Measurements from ENCODE around the gene RAD51B. TPM values are rescaled to one million over a fixed set of nuclear protein-coding genes. Genes with fewer than 3 reads are reported as not detected.
"Not testable (repeated sequence)": the region's sequence is repeated elsewhere in the genome, so short reads cannot be mapped to it uniquely, and the experiment has no call there.

The RAD51B gene
- total RNA-seq, 2 donors from 2014 or later, result 31.1 to 67.3 TPM

DNA sequence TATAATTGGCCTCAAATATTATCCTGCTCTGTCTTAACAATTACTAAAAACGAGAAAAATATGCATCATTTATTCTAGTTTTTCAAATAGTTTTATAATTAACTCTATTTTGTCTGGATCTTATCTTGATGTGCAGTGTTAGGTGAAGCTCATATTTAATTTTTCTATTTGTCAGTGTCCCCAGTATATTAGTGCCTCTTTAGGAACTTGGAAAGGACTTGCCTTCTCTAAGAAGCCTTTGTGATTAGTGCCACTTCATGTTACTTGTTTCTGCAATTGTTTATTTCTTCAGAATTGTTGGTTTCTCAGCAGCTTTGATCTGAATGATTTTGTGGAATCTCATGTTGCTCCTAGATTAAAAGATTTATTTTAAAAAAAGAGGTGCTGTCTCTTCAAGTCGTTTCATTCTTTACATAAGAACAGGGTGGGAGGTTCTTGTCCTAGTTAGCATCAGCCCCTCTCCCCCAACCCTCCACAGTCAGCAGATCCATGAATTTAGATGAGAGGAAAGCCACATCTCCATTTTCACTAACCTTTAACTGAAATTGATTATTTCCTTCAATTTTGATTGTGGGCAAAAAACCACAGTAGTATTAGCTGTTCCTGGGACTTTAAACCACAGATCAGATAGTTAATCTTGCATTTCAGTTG is 434.4 kb downstream of the RAD51B start:
- no peak for ATAC-seq
- no peaks in the 10 kb centered on the region for H3K9me3 Mint-ChIP-seq
- H3K27ac Mint-ChIP-seq, result no peak overlapping the region

DNA sequence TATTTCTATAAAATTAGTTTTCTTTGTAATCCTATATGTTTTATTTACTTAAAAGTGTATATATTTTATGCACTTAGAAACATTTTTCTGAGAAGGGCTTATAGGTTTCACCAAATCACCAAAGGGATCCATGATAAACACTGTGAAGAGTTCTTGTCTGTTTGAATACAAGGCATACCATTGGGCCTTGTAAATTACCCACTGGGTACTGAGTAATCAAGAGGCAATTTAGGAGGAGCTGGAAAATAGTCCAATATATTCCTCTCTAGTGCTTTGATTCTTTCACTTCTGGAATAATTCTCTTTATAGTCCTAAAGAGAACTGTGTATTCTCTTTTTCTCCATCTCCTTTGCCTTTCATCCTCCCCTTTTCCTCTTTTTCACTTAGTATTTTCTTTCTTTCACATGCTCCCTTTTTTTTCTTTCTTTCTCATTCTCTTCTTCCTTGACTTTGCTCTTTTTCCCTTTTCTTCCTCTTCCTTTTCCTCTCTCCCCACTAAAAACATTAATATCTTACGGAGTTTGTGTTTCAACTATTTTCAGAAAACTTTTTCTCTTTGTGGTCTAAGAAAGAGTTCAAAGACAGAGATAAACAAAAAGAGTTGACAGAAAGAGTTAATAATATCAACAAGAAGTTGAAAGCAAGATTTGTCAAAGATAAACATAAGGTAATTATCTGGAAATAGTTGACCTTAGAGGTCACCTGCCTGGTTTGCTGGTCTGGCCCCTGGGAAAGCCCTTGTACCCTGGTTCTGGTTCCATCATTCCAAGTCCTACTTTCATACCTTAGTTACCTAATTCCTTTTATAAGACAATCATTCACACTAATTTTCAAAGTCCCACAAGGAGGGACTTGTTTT is 435.3 kb downstream of the RAD51B start:
- peak overlapping the region in 1 of 2 donors; percentile 39 for H3K27ac Mint-ChIP-seq
- H3K36me3 Mint-ChIP-seq, result no peaks in the 10 kb centered on the region
- no peaks in the 10 kb centered on the region for H3K9me3 Mint-ChIP-seq
- peaks cover 17% of the 10 kb centered on the region in 2 donors for H3K4me1 Mint-ChIP-seq (ENCODE audit: low read depth in 2 of 2)
- no peaks in the 10 kb centered on the region for H3K27me3 Mint-ChIP-seq
- DNase-seq (ENCODE audit: low spot score), result no peak
- no peak for ATAC-seq
- H3K4me3 Mint-ChIP-seq, result no peak overlapping the region

More for the DNA sequence above, 434.4 kb downstream of the RAD51B start:
- Mint-ChIP-seq H3K36me3 (no peaks in the 10 kb centered on the region), H3K27me3 (no peaks in the 10 kb centered on the region), H3K4me1 (ENCODE audit: low read depth in 2 of 2) (peaks cover 19 to 23% of the 10 kb centered on the region in 2 donors), H3K4me3 (no peak overlapping the region)
- DNase-seq (ENCODE audit: low spot score), result no peak

DNA sequence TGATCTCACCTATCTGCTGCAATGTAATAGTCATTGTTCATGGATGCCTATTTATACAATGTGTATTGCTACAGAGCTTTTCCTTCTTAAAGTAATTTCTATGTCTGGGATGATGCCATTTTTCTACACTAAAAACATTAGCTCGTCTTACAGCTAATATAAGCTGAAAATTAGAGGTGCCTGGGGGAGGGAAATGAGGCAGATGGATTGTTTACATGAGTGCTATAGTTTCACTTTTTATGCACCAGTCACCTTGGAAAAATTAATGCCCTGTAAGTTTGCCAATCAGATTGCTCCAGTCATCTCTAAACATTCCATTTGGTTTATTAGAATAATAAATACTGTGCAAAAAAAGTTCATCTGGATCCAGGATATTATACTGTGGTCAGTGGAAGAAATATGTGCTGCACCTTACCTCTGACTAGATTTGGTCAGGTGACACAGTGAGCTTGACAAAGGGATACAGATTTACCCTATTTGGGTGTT is 436.2 kb downstream of the RAD51B start:
- ATAC-seq, result no peak
- Mint-ChIP-seq H3K9me3 (no peaks in the 10 kb centered on the region), H3K4me1 (ENCODE audit: low read depth in 2 of 2) (peaks cover 12 to 19% of the 10 kb centered on the region in 2 donors), H3K36me3 (no peaks in the 10 kb centered on the region), H3K27me3 (no peaks in the 10 kb centered on the region), H3K4me3 (no peak overlapping the region), H3K27ac (no peak overlapping the region)
- no peak for DNase-seq (ENCODE audit: low spot score)

DNA sequence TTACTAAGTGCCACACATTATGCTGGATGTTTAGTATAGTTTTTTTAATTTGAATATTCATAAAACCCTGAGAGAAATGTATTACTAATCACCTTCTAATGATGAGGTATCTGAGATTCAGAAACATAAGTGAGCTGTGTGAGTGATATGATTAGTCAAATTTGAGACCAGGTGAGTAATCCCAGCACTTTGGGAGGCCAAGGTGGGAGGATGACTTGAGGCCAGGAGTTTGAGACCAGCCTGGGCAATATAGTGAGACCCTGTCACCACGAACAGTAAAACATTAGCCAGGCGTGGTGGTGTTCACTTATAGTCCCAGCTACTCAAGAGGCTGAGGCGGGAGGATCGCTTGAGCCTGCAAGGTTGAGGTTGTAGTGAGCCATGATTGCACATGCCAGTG is 438.4 kb downstream of the RAD51B start:
- Mint-ChIP-seq H3K36me3 (no peaks in the 10 kb centered on the region), H3K27ac (no peak overlapping the region), H3K4me3 (no peak overlapping the region), H3K27me3 (no peaks in the 10 kb centered on the region), H3K4me1 (ENCODE audit: low read depth in 2 of 2) (peaks cover 5 to 26% of the 10 kb centered on the region in 2 donors), H3K9me3 (no peaks in the 10 kb centered on the region)
- ATAC-seq (no peak), DNase-seq (ENCODE audit: low spot score) (no peak)

DNA sequence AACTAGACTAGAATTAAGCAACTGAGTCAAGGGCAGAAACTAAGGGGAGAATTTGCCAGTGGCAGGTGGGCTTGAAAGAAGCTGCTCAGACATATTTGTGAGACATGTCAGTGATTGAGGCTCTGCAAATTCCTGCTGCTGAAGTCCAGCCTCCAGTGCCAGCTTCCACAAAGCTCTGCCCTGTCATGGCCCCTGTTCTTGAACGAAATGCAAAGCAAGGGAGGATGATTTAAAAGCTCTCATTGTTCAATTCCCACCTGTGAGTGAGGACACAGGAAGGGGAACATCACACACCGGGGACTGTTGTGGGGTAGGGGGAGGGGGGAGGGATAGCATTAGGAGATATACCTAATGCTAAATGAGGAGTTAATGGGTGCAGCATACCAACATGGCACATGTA is 439.4 kb downstream of the RAD51B start:
- Mint-ChIP-seq H3K4me1 (ENCODE audit: low read depth in 2 of 2) (peaks cover 5 to 29% of the 10 kb centered on the region in 2 donors), H3K27ac (peak overlapping the region in 1 of 2 donors; percentile 60)
- ATAC-seq; H3K9me3 Mint-ChIP-seq; DNase-seq (ENCODE audit: low spot score); H3K36me3 Mint-ChIP-seq; H3K4me3 Mint-ChIP-seq; H3K27me3 Mint-ChIP-seq: not testable (repeated sequence)

DNA sequence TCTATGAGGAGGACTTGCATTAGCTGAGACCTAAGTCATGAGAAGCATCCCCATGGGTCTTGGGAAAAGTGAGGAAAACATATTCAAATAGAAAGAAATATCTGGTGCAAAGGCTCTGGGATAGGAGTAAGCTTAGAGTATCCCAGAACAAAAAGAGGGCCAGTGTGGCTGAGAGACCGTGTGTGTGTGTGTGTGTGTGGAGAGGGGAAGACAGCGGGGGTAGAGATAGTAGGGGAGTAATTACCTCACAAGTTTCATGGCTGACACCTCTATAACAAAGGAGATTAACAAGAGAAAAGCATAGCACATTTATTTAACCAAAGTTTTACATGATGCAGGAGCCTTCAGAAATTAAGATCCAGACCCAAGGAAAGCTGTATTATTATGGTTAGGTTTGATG is 440.5 kb downstream of the RAD51B start:
- ATAC-seq (no peak), DNase-seq (ENCODE audit: low spot score) (no peak)
- H3K27ac Mint-ChIP-seq, result peak overlapping the region in 1 of 2 donors; percentile 17
- H3K4me1 Mint-ChIP-seq (ENCODE audit: low read depth in 2 of 2), result peaks cover 5 to 29% of the 10 kb centered on the region in 2 donors
- H3K36me3 Mint-ChIP-seq, result no peaks in the 10 kb centered on the region
- no peaks in the 10 kb centered on the region for H3K27me3 Mint-ChIP-seq
- H3K4me3 Mint-ChIP-seq, result no peak overlapping the region
- H3K9me3 Mint-ChIP-seq, result no peaks in the 10 kb centered on the region

DNA sequence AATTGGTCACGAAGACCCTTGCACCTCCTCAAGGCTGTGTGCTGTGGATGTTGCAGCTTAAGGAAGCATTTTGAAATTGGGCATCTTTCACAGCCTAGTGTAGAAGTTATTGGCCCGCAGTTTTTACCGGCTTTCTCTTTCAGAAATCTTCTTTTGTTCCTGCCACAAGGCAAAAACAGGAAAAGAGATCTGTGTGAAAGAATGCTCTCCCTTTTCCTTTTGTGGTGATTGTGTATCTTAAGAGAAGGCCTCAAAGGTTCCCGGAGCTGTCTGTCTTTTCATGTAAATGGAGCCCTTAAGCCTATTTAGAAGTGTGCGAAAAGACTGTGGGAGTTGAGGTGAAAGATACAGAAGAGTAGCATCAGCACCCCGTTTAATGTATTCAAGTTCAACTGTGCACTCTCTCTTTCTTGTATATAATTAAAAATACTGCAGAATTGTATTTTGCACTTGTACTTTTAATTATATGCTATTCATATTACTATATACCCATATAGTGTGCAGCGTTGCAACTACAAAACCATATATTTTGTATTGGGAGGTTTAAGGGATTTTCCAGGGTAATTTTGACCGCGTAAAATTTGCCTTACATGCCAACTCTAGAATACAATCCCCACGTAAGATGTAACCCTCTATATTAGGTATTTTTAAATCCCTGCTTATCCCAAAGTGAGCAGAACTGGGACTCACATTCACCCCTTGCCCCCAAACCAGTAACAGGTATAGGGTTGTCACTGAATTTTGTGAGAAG is 441.7 kb downstream of the RAD51B start:
- peaks cover 5 to 29% of the 10 kb centered on the region in 2 donors for H3K4me1 Mint-ChIP-seq (ENCODE audit: low read depth in 2 of 2)
- H3K4me3 Mint-ChIP-seq, result no peak overlapping the region
- no peaks in the 10 kb centered on the region for H3K9me3 Mint-ChIP-seq
- no peak for ATAC-seq
- no peaks in the 10 kb centered on the region for H3K27me3 Mint-ChIP-seq
- no peak for DNase-seq (ENCODE audit: low spot score)
- peak overlapping the region in 1 of 2 donors; percentile 58 for H3K27ac Mint-ChIP-seq
- no peaks in the 10 kb centered on the region for H3K36me3 Mint-ChIP-seq

DNA sequence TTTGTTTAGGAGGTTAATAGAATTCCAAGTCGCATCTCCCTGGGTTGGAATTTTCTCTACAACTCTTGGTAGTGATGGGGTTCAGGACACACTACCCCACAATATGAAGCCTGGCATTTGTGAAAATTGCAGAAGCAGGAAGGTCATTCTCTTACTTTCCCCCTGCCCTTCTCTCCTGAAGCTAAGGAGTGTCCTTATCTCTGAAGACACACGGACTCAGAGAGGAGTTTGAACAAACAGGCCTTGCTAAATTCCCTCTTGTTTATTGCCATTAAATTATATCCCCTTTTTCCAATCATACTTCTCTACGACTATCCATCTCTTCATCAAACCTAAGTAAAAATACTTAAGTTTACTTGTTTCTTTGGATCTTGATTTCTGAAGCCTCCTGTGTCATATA is 443.0 kb downstream of the RAD51B start:
- no peak overlapping the region for H3K4me3 Mint-ChIP-seq
- ATAC-seq (no peak), DNase-seq (ENCODE audit: low spot score) (no peak)
- H3K27ac Mint-ChIP-seq, result no peak overlapping the region
- no peaks in the 10 kb centered on the region for H3K27me3 Mint-ChIP-seq
- peaks cover 5 to 29% of the 10 kb centered on the region in 2 donors for H3K4me1 Mint-ChIP-seq (ENCODE audit: low read depth in 2 of 2)
- no peaks in the 10 kb centered on the region for H3K36me3 Mint-ChIP-seq
- H3K9me3 Mint-ChIP-seq, result no peaks in the 10 kb centered on the region

DNA sequence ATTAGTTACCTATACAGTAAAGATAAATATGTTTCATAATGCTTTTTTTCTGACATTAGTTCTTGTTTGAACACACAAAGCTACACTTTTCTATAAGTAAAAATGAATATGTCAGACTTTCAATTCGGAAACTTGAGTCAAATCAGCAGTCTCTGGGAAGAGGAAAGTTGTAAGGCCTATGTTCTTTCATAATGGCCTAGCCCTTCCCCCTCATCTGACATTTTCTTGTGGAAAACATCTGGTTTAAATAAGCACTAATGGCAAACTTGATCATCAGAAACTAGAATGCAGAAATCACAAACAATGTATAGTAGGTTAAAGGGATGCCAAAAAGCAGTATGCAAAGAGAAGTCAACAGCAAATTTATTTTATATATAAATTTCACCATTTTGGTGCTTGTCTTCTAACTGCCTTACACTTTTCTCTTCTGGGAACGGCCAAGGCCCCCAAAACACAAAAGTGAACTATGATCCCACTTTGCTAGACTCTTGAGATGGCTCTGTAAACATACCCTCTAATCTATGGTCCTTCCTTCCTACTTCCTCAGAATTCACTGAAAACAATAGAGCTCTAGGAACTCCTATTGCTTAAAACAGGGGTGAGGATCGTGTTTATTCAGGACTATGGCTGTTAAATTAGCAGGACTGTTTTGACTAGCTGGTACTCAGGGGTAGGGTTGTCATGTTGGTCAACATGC is 444.1 kb downstream of the RAD51B start:
- Mint-ChIP-seq H3K36me3 (no peaks in the 10 kb centered on the region), H3K4me1 (ENCODE audit: low read depth in 2 of 2) (peaks cover 10 to 31% of the 10 kb centered on the region in 2 donors), H3K27me3 (no peaks in the 10 kb centered on the region), H3K4me3 (no peak overlapping the region), H3K27ac (peak overlapping the region in 1 of 2 donors; percentile 26), H3K9me3 (no peaks in the 10 kb centered on the region)
- ATAC-seq, result no peak
- DNase-seq (ENCODE audit: low spot score), result no peak

DNA sequence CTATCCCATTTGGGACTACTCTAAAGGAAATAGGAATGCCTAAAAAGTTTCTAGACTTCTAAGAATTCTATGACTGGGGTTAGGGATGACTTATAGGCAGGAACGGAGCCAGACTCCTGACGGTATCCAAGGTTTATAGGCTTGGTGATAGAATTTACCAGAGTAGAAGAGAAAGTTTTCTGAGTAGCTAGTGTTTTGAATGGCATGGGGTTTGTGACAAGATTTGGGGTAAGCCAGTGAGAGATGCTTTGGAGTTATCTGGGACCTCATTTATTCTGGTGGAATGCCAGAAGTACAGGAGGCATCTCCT is 444.6 kb downstream of the RAD51B start:
- Mint-ChIP-seq H3K9me3 (peaks cover under 1% of the 10 kb centered on the region), H3K27ac (peak overlapping the region in 1 of 2 donors; percentile 26), H3K4me1 (ENCODE audit: low read depth in 2 of 2) (peaks cover 14 to 33% of the 10 kb centered on the region in 2 donors), H3K4me3 (no peak overlapping the region), H3K36me3 (no peaks in the 10 kb centered on the region), H3K27me3 (no peaks in the 10 kb centered on the region)
- DNase-seq (ENCODE audit: low spot score) (no peak), ATAC-seq (no peak)

DNA sequence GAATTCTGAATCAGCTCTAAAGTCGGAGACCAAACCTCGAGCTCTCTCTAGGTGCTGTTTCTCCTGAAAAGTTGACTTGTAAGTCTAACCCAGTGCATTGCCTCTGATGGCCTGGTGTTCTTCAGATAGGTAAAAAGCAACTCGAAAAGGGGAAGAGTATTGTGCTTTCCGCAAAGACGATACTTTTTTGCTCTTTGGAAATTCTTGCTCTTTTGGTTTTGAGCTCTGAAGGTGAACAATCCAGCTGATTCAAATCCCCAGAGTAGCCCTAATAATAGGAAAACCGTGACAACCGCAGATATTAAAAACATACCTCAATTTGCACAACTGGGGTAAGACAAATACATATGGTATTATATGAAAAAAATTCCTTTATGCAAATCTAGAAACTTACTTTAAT is 447.4 kb downstream of the RAD51B start:
- DNase-seq (ENCODE audit: low spot score) (no peak), ATAC-seq (no peak)
- Mint-ChIP-seq H3K27me3 (no peaks in the 10 kb centered on the region), H3K27ac (no peak overlapping the region), H3K4me3 (no peak overlapping the region), H3K36me3 (no peaks in the 10 kb centered on the region), H3K4me1 (ENCODE audit: low read depth in 2 of 2) (peaks cover 38 to 40% of the 10 kb centered on the region in 2 donors), H3K9me3 (peaks cover 3% of the 10 kb centered on the region)

DNA sequence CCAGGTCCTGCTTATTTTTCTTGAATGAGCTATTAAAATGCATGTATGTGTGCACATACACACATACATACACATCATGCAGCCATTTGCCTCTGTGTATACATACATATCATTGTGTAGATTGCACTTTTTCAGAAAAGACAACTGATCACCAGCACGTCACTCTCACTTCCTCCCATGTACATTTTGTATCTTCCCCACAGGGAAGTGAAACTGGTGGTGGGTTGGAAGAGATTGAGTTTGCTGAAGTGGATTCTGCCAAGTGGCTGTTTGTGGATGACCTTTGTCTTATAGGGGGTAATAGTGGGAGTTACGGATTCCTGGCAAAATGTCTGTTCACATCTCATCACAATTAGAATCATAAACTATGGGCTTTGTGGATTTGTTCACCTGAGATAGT is 448.6 kb downstream of the RAD51B start:
- Mint-ChIP-seq H3K27me3 (no peaks in the 10 kb centered on the region), H3K4me1 (ENCODE audit: low read depth in 2 of 2) (peaks cover 38 to 41% of the 10 kb centered on the region in 2 donors), H3K36me3 (no peaks in the 10 kb centered on the region), H3K9me3 (peaks cover 3% of the 10 kb centered on the region), H3K4me3 (peak overlapping the region; percentile 60), H3K27ac (peak overlapping the region; percentile 63 to 88)
- ATAC-seq, result no peak
- DNase-seq (ENCODE audit: low spot score), result no peak

DNA sequence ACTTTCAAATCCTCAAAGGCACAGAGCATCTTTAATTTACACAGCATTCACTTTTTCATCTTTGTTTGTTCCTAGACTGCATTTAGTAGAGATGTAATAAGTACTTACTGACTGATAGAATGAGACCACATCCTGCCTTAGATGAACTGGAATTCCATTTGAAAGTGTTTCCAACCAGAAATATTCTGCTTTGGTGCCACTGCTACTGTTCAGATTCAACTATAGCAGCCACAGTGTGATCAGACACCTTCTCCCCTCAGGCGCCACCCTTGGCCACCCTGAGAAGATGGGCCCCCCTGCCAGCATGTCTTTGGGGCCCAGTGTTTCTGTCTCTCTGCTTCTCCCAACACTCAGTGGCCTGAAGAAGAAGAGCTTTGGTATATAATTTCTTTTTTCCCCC is 449.1 kb downstream of the RAD51B start:
- no peaks in the 10 kb centered on the region for H3K36me3 Mint-ChIP-seq
- ATAC-seq (peak in 1 of 2 donors; percentile 56), DNase-seq (ENCODE audit: low spot score) (no peak)
- H3K9me3 Mint-ChIP-seq, result peaks cover 3% of the 10 kb centered on the region
- peak overlapping the region; percentile 63 to 88 for H3K27ac Mint-ChIP-seq
- H3K4me3 Mint-ChIP-seq, result peak overlapping the region; percentile 60
- H3K27me3 Mint-ChIP-seq, result no peaks in the 10 kb centered on the region
- peaks cover 38 to 41% of the 10 kb centered on the region in 2 donors for H3K4me1 Mint-ChIP-seq (ENCODE audit: low read depth in 2 of 2)
